Kasumi-1 (cell line): ENCODE results near the gene TPRG1.
"Not testable (repeated sequence)": the region's sequence is repeated elsewhere in the genome, so short reads cannot be mapped to it uniquely, and the experiment has no call there.

ENCODE experiments used
- DNase-seq, 2 experiments: peaks; one replicate each; lab custom pipeline; 2025; lab: John Stamatoyannopoulos, UW

The TPRG1 gene

DNA sequence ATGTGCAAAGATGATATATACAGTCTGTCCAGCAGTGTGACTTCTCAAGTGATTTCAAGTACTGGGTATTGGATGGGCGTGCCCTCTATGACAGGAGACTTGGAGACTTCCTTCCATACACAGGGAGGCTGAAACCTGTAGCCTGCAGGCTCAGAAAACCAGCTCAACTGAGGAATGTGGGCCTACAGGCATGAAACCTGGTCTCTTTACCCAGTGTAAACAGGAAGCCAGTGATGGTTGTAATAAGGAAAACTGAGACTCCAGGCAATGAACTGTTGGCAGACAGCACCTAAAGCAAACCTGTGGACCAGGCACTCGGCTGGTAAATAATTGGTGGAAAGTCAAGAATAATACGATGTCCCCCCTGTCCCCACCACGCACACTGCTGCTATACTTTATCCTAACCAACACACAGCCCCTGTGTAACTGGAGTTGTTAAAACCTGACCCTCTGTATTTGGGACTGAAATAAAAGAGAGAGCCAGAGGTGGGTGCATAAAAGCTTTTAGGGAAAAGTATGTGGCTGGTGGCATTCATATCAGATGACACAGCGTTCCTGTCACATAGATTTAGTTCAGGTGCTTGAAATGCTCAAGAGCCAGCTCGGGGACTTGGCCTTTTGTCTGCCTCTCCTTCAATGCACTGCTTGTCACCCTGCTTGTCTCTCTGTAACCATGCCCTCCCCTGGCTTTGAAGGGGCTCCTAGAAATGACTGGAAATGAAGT is 144.7 kb downstream of the TPRG1 start:
- no peak for DNase-seq

DNA sequence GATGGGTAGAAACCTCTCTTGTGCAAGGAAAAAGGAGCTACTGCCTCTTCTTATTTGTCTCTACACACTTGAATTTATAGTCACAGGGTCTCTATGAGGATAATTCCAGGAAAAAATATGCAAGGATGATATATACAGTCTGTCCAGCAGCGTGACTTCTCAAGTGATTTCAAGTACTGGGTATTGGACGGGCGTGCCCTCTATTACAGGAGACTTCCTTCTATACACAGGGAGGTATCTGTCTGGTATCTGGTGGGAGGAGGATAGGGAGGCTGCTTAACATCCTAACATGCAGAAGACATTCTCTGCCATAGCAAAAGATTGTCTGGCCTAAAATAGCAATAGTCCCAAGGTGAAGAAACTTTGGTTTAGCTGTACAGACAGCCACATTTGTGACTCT is 146.1 kb downstream of the TPRG1 start:
- DNase-seq: no peak

DNA sequence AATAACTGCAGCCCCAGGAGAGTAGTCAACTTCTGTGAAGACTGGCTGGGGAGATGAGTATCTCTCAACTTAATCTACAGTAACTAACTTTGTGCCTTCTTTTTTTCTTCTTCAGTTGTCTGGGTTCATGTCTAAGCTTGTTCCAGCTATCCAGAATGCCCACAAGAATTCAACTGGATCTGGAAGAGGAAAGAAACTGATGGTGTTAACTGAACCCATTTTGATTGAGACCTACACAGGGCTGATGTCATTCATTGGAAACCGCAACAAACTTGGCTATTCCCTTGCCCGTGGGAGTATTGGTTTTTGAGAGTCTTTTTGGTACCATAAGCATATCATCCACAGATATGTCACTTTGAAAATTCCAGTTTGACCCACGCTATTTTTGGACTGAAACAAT is 148.7 kb downstream of the TPRG1 start:
- no peak for DNase-seq

GRCh38 chr3:189322339-189322738 is 150.6 kb downstream of the TPRG1 start:
- no peak for DNase-seq

- peak; percentile 65 to 76 for DNase-seq
Observed at GRCh38 chr3:189324538-189325138, 152.9 kb downstream of the TPRG1 start.

- DNase-seq: no peak
Observed at GRCh38 chr3:189325454-189325853, 153.7 kb downstream of the TPRG1 start.

DNA sequence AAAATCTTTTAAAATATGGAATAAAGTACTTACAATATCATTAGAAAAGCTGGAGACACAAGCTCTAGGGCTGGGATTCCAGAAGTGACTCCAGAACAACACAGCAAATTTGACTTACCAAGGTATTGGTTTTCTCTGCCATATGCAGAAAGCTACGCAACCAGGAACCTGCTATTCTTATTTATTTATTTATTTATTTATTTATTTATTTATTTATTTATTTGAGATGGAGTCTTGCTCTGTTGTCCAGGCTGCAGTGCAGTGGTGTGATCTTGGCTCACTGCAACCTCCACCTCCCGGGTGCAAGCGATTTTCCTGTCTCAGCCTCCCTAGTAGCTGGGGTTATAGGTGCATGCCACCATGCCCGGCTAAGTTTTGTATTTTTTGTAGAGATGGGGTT is 157.9 kb downstream of the TPRG1 start:
- DNase-seq: not testable (repeated sequence)

GRCh38 chr3:189330066-189330465 is 158.3 kb downstream of the TPRG1 start:
- no peak for DNase-seq

DNA sequence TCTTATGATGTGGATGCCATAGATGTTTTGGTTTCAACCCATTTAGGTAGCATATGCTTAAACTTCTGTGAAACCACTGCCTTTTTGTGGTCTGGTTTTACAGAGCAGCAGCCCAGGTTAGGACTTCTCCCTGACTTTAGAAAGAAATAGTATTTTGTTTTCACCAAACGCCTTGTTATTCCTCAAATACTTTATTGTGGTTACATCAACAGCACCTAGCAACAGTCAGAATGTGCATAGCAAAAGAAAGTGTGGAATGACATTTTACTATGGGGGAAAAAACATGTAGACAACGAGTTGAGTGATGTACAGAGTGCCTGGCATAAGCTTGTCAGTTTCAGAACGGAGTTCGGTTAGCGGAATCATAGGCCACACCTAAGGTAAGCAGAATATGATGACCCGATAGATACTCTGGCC is 159.2 kb downstream of the TPRG1 start:
- DNase-seq: no peak

GRCh38 chr3:189334064-189334920 is 162.5 kb downstream of the TPRG1 start:
- no peak for DNase-seq

GRCh38 chr3:189337673-189338091 is 165.9 kb downstream of the TPRG1 start:
- DNase-seq: no peak

DNA sequence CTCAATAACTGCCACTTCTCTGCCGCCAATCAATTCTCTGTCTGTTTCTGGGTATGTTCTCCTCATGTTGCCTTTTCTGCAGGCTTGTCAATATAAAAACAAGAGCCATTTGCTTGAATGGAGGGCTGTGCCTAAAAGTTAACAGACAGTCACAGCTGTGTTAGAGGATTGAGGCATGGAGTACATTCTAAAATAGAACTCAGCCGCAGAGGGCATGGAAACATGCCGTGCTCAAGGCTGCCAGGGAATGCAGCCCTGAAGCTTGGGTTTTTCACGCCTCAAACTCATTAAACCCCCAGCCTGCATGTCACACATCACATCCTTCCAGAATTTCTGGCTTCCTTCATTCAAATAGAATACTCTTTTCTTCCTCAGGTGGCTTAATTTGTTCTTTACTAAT is 166.6 kb downstream of the TPRG1 start:
- DNase-seq: no peak

DNA sequence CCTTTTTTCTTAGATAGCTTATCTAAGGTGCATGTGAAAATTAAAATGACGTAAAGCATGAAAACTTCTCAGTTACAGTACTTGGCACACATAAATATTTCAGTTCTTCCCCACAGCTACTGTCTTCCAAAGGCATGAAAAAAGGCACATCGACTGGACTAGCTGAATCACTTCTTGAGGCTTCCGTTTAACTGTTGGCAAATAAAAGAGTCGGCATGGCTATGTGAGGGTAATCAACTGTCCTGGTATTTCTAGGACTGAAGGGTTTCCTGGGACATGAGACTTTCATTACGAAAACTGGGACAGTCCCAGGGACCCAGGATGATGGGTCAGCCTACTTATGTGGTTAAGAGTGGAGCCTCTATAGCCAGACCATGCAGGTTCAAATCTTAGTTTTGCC is 168.2 kb downstream of the TPRG1 start:
- DNase-seq: no peak

GRCh38 chr3:189340680-189341460 is 169.1 kb downstream of the TPRG1 start:
- no peak for DNase-seq

DNA sequence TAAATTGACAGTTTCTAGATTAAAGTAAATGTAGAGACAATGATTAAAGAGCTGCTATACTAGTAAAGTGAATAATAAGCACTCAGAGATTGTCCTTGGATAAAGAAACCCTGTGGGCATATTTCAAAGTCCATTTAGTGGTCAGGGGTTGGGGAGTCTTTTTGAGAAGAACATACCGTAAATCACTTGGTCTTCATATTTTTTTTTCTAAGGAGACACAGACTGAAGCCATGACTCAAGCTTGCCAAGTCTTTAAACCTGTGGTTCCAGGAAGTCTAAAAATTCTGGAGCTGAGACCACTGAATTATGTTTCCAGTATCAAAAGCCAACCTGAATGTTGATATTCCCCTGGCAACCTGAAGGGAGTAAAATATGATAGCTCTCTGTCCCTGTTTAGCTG is 171.0 kb downstream of the TPRG1 start:
- DNase-seq: no peak

DNA sequence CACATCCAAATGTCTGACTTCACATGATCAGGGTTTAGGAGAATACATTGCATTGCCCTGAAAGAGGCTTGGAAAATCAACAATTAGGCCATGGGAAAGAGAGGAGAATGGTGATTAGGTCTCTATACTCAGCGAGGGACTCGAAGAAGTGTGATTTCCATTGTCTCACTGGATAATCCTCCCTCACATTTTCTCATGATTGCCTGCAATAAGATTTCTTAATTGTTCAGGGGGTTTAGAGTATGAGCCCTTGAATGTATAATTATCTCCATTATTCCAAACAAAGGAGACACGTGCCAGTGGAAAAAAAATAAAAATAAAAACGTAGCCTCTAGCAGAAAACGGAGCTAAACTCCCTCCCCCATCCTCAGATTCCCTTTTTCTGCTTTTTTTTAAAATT is 173.2 kb downstream of the TPRG1 start:
- no peak for DNase-seq

GRCh38 chr3:189349772-189350171 is 178.0 kb downstream of the TPRG1 start:
- no peak for DNase-seq

- DNase-seq: no peak
Observed at GRCh38 chr3:189353318-189353965, 181.7 kb downstream of the TPRG1 start.

- DNase-seq: no peak
Observed at GRCh38 chr3:189353988-189354889, 182.5 kb downstream of the TPRG1 start.

DNA sequence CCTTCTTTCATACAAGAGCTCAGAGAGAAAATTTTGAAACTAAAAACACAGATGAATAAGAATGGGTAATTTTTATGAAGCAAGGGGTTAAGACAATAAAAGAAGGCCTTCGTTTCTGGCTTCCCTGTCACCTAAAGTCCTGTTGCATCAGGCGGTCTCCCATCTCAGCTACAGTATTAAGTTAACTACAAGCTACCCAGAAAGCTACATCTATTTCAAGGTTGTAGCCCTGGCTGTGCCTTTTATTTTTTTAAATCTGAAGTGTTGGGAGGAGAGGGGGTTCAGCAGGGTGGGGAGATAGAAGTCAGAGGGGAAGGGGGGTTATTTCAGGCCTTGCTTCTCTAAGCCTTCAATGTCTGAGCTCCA is 183.3 kb downstream of the TPRG1 start:
- no peak for DNase-seq
